ENCODE data around the gene CTNND2.

The CTNND2 gene

DNA sequence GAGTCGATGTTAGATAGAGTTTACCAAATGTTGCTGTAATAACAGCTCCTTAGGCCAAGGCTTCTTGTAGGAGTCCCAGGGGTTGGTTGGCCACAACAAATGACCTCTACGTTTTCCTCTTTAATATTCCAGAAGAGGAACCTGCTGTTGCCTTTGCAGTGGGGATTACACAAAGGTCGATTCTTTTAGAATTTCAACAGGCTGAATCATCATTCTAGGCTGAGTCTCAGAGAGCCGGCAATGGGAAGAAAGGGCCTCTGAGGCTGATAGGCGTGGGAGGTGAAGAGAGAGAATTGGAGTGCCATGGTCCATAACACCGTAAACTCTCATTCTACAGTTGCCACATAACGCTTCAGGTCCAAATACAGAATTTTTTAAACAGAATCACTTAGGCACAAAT, 737.3 kb downstream of the CTNND2 start:
- ChIA-PET CTCF (no interaction called here), POLR2A (no interaction called here)
- Histone ChIP-seq H3K36me3 (ENCODE audit: control insufficient read depth in 2 of 2, insufficient read depth in 1 of 2, low read length in 2 of 2) (no peaks in the 10 kb centered on the region), H3K9me3 (ENCODE audit: control insufficient read depth, insufficient read depth, low read depth, low read length) (no peaks in the 10 kb centered on the region), H3K4me1 (ENCODE audit: control insufficient read depth, insufficient read depth, low read length) (no peaks in the 10 kb centered on the region), H3K4me3 (ENCODE audit: low read depth, low read length) (no peak overlapping the region), H3K27ac (ENCODE audit: extremely low read depth, low read depth, low read length) (no peak overlapping the region)
- TF ChIP-seq ZNF24 (tag by site-specific recombination; IDR thresholded peaks at IDR 0.05) (no peak), ZNF623 (tag by site-specific recombination; IDR thresholded peaks at IDR 0.05) (no peak), GFI1B (tag by site-specific recombination; IDR thresholded peaks at IDR 0.05) (no peak), ZNF843 (tag by site-specific recombination; IDR thresholded peaks at IDR 0.05) (no peak), ZNF350 (tag by site-specific recombination; IDR thresholded peaks at IDR 0.05) (no peak), SP3 (tag by site-specific recombination; IDR thresholded peaks at IDR 0.05) (no peak), HOXC10 (CRISPR knock-in tag; IDR thresholded peaks at IDR 0.05) (no peak), KLF16 (tag by site-specific recombination; IDR thresholded peaks at IDR 0.05) (no peak), ZNF335 (tag by site-specific recombination; conservative IDR thresholded peaks at IDR 0.05) (no peak), ZNF169 (tag by site-specific recombination; IDR thresholded peaks at IDR 0.05) (no peak)
- TF ChIP-seq, protein P1, sequence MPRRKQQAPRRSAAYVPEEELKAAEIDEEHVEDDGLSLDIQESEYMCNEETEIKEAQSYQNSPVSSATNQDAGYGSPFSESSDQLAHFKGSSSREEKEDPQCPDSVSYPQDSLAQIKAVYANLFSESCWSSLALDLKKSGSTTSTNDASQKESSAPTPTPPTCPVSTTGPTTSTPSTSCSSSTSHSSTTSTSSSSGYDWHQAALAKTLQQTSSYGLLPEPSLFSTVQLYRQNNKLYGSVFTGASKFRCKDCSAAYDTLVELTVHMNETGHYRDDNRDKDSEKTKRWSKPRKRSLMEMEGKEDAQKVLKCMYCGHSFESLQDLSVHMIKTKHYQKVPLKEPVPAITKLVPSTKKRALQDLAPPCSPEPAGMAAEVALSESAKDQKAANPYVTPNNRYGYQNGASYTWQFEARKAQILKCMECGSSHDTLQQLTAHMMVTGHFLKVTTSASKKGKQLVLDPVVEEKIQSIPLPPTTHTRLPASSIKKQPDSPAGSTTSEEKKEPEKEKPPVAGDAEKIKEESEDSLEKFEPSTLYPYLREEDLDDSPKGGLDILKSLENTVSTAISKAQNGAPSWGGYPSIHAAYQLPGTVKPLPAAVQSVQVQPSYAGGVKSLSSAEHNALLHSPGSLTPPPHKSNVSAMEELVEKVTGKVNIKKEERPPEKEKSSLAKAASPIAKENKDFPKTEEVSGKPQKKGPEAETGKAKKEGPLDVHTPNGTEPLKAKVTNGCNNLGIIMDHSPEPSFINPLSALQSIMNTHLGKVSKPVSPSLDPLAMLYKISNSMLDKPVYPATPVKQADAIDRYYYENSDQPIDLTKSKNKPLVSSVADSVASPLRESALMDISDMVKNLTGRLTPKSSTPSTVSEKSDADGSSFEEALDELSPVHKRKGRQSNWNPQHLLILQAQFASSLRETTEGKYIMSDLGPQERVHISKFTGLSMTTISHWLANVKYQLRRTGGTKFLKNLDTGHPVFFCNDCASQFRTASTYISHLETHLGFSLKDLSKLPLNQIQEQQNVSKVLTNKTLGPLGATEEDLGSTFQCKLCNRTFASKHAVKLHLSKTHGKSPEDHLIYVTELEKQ (tag by site-specific recombination; IDR thresholded peaks at IDR 0.05; ENCODE audit: borderline replicate concordance), result no peak
- TF ChIP-seq, protein P2, sequence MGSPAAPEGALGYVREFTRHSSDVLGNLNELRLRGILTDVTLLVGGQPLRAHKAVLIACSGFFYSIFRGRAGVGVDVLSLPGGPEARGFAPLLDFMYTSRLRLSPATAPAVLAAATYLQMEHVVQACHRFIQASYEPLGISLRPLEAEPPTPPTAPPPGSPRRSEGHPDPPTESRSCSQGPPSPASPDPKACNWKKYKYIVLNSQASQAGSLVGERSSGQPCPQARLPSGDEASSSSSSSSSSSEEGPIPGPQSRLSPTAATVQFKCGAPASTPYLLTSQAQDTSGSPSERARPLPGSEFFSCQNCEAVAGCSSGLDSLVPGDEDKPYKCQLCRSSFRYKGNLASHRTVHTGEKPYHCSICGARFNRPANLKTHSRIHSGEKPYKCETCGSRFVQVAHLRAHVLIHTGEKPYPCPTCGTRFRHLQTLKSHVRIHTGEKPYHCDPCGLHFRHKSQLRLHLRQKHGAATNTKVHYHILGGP (tag by site-specific recombination; IDR thresholded peaks at IDR 0.05), result no peak

DNA sequence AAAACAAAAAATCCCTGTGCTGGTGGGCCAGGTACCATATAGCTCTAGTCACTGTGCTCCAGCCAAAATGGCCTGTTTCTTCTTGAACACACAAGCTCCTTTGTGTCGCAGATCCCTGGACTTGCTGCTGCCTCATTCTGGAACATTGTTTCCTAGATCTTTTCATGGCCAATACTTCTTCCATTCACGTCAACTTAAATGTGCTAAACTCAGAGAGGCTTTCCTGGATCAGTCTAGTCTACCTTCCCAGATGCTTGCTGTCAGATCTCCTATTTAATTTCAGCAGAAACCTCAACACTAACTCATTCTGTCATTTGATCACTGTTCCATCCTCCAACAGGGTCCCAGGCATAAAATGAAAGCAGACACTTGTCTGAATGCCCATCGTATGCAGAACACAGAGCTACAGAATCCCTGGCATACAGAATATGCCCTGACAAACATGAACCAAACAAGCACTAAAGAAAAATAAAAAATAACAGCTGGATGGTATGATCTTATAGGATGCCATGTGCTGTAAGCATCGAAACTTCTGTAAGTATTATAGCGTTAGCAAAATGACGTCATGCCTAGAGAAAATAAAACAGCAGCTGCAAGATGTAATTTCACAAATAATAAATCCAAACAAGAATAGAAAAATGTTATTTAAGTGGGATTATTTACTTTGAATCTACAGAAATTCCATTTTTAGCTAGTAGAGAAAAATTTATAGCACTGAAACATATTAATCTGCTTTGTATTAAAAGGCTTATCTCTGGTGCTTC, 739.5 kb downstream of the CTNND2 start:
- Histone ChIP-seq H3K4me3 (ENCODE audit: low read depth, low read length) (no peak overlapping the region), H3K36me3 (ENCODE audit: control insufficient read depth in 2 of 2, insufficient read depth in 1 of 2, low read length in 2 of 2) (no peaks in the 10 kb centered on the region), H3K27ac (ENCODE audit: extremely low read depth, low read depth, low read length) (no peak overlapping the region), H3K4me1 (ENCODE audit: control insufficient read depth, insufficient read depth, low read length) (no peaks in the 10 kb centered on the region), H3K9me3 (ENCODE audit: control insufficient read depth, insufficient read depth, low read depth, low read length) (no peaks in the 10 kb centered on the region)
- ChIA-PET POLR2A (no interaction called here), CTCF (interaction anchor here (1.2 kb wide), 1 partner anchor 177 kb away, joined by 4 read pairs; no protein-coding TSS in a partner anchor)
- TF ChIP-seq, protein P3, sequence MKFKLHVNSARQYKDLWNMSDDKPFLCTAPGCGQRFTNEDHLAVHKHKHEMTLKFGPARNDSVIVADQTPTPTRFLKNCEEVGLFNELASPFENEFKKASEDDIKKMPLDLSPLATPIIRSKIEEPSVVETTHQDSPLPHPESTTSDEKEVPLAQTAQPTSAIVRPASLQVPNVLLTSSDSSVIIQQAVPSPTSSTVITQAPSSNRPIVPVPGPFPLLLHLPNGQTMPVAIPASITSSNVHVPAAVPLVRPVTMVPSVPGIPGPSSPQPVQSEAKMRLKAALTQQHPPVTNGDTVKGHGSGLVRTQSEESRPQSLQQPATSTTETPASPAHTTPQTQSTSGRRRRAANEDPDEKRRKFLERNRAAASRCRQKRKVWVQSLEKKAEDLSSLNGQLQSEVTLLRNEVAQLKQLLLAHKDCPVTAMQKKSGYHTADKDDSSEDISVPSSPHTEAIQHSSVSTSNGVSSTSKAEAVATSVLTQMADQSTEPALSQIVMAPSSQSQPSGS (tag by site-specific recombination; IDR thresholded peaks at IDR 0.05; ENCODE audit: low read depth), result peak; percentile 50; the same call in 1 of the 2 replicates
- TF ChIP-seq, protein P4, sequence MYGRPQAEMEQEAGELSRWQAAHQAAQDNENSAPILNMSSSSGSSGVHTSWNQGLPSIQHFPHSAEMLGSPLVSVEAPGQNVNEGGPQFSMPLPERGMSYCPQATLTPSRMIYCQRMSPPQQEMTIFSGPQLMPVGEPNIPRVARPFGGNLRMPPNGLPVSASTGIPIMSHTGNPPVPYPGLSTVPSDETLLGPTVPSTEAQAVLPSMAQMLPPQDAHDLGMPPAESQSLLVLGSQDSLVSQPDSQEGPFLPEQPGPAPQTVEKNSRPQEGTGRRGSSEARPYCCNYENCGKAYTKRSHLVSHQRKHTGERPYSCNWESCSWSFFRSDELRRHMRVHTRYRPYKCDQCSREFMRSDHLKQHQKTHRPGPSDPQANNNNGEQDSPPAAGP (tag by site-specific recombination; IDR thresholded peaks at IDR 0.05), result no peak
- TF ChIP-seq ZNF16 (tag by site-specific recombination; IDR thresholded peaks at IDR 0.05; ENCODE audit: low read depth) (no peak), ZIC2 (tag by site-specific recombination; IDR thresholded peaks at IDR 0.05) (no peak), PRDM1 (tag by site-specific recombination; IDR thresholded peaks at IDR 0.05) (no peak)
